Cerebellar nuclear complex (tissue), 1 donor: Measurements from ENCODE around the gene KLHDC10.
"Not testable (repeated sequence)": the region's sequence is repeated elsewhere in the genome, so short reads cannot be mapped to it uniquely, and the experiment has no call there.

Experiments used
- DNase-seq, 2 experiments: peaks; one replicate each; lab custom pipeline; 2025; lab: John Stamatoyannopoulos, UW

KLHDC10 gene

DNA sequence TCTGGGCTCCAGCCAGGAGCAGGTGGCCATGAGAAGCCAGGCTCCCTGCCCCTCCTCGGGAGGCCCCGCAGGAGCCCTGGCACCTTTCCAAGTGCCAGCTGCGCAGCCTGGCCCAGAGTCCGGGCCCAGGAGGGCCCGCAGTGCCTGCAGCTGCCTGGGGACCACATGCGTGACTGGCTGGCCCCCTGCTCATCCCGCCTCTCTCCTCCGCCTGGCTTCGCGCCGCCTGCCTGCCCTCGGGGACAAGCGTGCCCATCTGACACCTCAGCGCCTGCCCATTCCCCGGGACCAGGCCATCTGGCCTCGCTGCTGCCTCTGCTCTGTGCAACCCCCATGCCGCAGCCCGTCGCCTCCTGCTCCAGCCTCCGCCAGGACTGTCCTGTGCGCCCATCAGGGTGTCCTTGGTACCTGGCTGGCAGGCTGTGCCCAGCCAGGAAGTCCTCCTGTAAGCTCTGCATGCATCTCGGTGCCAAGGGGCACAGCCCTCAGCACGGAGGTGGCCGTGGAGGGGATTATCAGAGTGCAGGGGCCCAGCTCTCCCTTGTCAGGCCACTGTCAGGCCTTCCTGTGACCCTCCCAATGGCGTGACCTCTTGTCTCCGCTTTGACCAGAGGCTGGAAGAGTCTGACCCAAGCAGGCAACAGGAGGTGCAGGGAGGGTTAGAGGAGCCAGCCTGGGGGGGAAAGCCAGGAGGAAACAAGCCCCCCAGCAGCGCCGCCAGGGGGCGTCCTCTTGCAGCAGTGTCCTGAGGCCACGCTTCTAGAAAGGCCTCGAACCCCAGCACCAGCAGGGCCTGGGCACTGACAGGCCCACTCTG, 84.4 kb downstream of the KLHDC10 start:
- peak; percentile 38 to 79 for DNase-seq

DNA sequence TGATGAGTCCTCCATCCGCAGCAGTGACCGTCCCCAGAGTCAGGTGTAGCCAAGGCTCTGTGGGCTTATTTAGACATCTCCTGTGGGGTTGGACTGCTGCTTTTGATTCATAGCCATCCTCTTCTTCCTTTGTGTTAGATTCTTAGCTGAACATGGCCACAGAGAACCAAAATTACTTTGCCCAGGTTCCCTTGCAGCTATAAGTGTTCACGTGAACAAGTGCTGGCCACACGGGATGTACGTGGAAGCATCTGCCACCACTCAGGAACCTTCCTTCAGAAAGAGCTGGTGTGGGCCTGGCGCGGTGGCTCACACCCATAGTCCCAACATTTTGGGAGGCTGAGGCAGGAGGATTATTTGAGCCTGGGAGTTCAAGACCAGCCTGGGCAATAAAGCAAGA, 85.8 kb downstream of the KLHDC10 start:
- DNase-seq = no peak

DNA sequence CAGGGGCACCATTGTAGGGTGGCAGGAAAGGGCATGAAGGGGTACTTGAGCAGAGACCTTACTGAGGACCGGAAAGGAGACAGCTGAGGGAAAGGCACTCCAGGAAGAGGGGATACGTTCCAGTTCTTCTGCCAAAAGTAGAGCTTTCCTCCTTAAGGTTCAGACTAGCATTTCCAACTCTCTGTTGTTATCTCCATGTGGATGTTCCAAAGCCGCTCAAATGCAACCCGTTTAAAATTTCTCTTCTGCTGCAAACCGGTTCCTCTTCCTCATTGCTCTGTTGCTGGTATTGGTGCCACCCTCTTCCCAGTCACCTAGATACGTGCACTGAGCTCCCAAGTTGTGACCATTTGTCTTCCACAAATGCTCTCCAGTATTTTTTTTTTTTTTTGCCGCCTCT, 87.4 kb downstream of the KLHDC10 start:
- DNase-seq = no peak

GRCh38 chr7:130160023-130160422, 89.7 kb downstream of the KLHDC10 start:
- DNase-seq = no peak

DNA sequence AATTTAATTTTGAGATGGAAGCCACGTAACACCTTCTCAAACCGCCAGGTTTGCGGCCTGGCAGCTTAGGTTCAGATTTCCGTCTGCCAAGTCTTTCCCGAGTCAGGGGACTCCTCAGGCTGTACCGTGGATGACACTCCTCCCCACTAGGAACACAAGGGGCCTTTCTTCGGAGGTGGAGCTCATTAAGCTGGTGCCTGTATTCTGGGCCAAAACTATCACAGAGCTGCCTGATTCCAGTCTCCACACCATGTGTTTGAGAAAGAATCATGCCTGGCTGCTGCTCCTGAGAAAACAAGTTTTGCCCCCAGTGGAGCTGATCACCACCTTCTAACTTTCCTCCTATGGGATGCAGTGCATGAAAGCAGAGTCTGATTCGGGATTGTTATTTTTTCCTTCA, 90.1 kb downstream of the KLHDC10 start:
- DNase-seq = no peak

- DNase-seq = no peak
Observed at GRCh38 chr7:130162196-130162595, 91.9 kb downstream of the KLHDC10 start.

- no peak for DNase-seq
Observed at GRCh38 chr7:130174237-130174959, 104.1 kb downstream of the KLHDC10 start.

- DNase-seq = no peak
Observed at GRCh38 chr7:130178251-130178650, 107.9 kb downstream of the KLHDC10 start.

DNA sequence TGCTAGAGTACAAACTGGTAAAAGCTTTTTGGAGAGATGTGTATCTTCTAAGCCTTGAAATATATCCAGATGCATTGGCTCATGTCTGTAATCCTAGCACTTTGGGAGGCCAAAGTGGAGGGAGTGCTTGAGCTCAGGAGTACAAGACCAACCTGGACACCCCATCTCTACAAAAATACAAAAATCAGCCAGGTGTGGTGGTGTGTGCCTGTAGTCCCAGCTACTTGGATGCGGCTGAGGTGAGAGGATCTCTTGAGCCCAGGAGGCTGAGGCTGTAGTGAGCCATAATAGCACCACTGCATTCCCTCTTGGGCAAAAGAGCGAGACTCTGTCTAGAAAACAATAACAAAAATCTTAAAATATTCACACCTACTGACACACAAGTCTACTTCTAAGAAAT, 109.3 kb downstream of the KLHDC10 start:
- no peak for DNase-seq

DNA sequence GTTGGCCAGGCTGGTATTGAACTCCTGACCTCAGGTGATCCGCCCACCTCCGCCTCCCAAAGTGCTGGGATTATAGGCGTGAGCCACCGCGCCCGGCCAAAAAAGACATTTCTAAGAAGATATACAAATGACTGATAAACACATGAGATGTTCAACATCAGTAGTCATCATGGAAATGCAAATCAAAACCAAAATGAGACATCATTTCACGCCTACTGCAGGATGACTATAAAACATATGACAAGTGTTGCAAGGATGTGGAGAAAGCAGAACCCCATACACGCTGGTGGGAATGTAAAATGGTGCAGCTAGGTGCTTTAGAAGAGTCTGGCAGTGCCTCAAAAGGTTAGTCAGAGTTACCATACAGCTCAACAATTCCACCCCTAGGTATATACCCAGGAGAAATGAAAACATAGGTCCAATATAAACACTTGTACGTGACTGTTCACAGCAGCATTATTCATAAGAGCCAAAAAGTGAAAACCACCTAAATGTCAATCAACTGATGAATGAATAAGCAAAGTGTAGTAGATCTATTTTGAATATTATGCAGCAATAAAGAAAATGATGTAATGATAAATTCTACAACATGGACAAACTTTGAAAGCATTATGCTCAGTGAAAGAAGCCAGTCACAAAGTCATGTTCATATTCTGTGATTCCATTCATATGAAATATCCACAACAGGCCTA, 110.4 kb downstream of the KLHDC10 start:
- DNase-seq = no peak

DNA sequence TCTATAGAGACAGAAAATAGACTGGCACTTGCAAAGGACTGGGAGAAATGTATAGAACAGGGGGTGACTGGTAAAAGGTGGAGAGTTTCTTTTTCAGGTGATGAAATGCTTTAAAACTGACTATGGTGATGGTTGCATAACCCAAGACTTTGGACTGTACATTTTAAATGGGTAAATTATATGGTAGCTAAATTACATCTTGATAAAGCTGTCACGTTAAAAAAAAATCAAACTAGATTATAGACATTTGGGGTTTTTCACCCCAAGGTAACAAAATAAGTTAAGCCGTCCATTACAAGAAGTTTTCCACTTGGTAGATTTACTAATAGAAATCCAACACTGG, 110.9 kb downstream of the KLHDC10 start:
- DNase-seq = no peak

DNA sequence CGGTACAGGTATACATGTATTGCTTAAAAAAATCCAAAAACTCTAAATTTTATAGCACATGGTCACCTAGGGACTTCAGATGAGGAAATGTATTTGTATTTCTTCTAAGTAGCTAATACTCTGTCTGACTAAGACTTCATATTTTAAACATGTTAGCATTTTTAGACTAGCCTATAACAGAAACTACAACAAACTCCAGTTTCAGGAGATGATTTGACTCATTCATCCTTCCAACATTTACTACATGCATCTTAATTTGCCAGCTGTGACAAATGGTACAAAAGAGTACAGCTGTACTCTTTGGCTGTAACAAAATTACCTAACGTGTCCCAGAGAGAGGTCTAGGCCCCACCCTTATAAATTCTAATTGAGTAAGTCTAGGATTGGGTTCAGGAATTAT, 112.7 kb downstream of the KLHDC10 start:
- DNase-seq = no peak

DNA sequence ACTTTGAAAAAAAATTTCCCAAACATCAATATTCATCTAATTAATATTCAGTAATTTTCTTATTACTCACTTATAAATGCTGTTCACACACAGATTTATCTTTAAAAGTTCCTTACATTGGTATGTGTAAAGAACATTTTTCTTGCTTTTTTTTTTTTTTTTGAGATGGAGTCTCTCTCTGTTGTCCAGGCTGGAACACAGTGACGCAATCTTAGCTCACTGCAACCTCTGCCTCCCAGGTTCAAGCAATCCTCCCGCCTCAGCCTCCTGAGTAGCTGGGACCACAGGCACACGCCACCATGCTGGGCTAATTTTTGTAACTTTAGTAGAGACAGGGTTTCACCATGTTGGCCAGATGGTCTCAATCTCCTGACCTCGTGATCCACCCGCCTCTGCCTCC, 114.0 kb downstream of the KLHDC10 start:
- DNase-seq = not testable (repeated sequence)
